GM23338 (cell line): ENCODE measurements around the gene HS3ST1. TPM values are rescaled to one million over a fixed set of nuclear protein-coding genes. Genes with fewer than 3 reads are reported as not detected.

Source experiments
- ATAC-seq: fragments of 200-7000 bp; cut with Tn5 transposase; 3 replicates; pipeline ENCODE4 v1.9.1; 2020
- DNase-seq: peaks from one replicate; pipeline ENCODE4 v3.0.0-alpha.2; 2015; ENCODE audit warnings: low spot score
- H2AFZ ChIP-seq: fragments of 200-600 bp; sonication (generic); 2 replicates; pipeline ENCODE4 v1.8.0; 2016; ENCODE audit warnings: antibody characterized with exemption, mild to moderate bottlenecking, moderate library complexity
- H3F3A ChIP-seq: fragments of 200-600 bp; sonication (generic); replicated peaks from 2 replicates; pipeline ENCODE4 v1.8.0; 2017; ENCODE audit warnings: antibody characterized with exemption, mixed run types, low read depth
- H3K27ac ChIP-seq: fragments of 200-600 bp; sonication (generic); 2 replicates; pipeline ENCODE4 v1.6.1; 2016; ENCODE audit warnings: low read depth
- H3K27me3 ChIP-seq: fragments of 200-600 bp; sonication (generic); 2 replicates; pipeline ENCODE4 v1.8.0; 2016; ENCODE audit warnings: mild to moderate bottlenecking, mixed run types, moderate library complexity; ENCODE audit not compliant: insufficient read depth
- H3K36me3 ChIP-seq: fragments of 200-600 bp; sonication (generic); 2 replicates; pipeline ENCODE4 v1.8.0; 2016; ENCODE audit warnings: mild to moderate bottlenecking; ENCODE audit not compliant: insufficient read depth
- H3K4me1 ChIP-seq: fragments of 200-600 bp; sonication (generic); 2 replicates; pipeline ENCODE4 v1.8.0; 2016; ENCODE audit warnings: mild to moderate bottlenecking, moderate library complexity; ENCODE audit not compliant: insufficient read depth
- H3K4me2 ChIP-seq: fragments of 200-600 bp; sonication (generic); 2 replicates; pipeline ENCODE4 v1.7.1; 2017; ENCODE audit warnings: mixed run types
- H3K4me3 ChIP-seq: fragments of 200-600 bp; sonication (generic); 2 replicates; pipeline ENCODE4 v1.6.1; 2016; ENCODE audit warnings: mixed run types
- H3K79me2 ChIP-seq: fragments of 200-600 bp; sonication (generic); replicated peaks from 2 replicates; pipeline ENCODE4 v1.8.0; 2017; ENCODE audit warnings: mild to moderate bottlenecking; ENCODE audit not compliant: insufficient read depth
- H3K9me2 ChIP-seq: fragments of 200-600 bp; sonication (generic); 2 replicates; pipeline ENCODE4 v1.8.0; 2017; ENCODE audit not compliant: insufficient read depth
- H4K20me1 ChIP-seq: fragments of 200-600 bp; sonication (generic); replicated peaks from 2 replicates; pipeline ENCODE4 v1.8.0; 2017; ENCODE audit warnings: mild to moderate bottlenecking; ENCODE audit not compliant: insufficient read depth
- H3K27ac Mint-ChIP-seq: 2 replicates; pipeline ENCODE4 v1.8.0; 2020; ENCODE audit warnings: inconsistent platforms, mild to moderate bottlenecking, moderate library complexity, mixed read lengths
- H3K27me3 Mint-ChIP-seq: 3 replicates; pipeline ENCODE4 v1.8.0; 2022; ENCODE audit warnings: low read depth, mild to moderate bottlenecking, moderate library complexity, mixed read lengths, inconsistent platforms; ENCODE audit not compliant: insufficient read depth, poor library complexity
- H3K36me3 Mint-ChIP-seq: 3 replicates; pipeline ENCODE4 v1.8.0; 2021; ENCODE audit warnings: low read depth, mild to moderate bottlenecking, inconsistent platforms, moderate library complexity, mixed read lengths
- H3K4me1 Mint-ChIP-seq: 3 replicates; pipeline ENCODE4 v1.8.0; 2020; ENCODE audit warnings: mild to moderate bottlenecking, inconsistent platforms, mixed read lengths
- H3K4me3 Mint-ChIP-seq: 3 replicates; pipeline ENCODE4 v1.8.0; 2021; ENCODE audit warnings: moderate library complexity, mild to moderate bottlenecking, inconsistent platforms, mixed read lengths
- H3K9me3 Mint-ChIP-seq: 3 replicates; pipeline ENCODE4 v1.8.0; 2020; ENCODE audit warnings: moderate library complexity, mild to moderate bottlenecking, inconsistent platforms, mixed read lengths
- CREB1 ChIP-seq: fragments of 250-450 bp; sonication (Bioruptor Pico); IDR thresholded peaks from 2 replicates; pipeline ENCODE4 v1.5.0; 2020; ENCODE audit warnings: low read depth, mild to moderate bottlenecking, moderate library complexity
- NANOG ChIP-seq: IDR thresholded peaks from 2 replicates; pipeline ENCODE4 v1.6.1; 2016; ENCODE audit warnings: antibody characterized with exemption, borderline replicate concordance
- STAT1 ChIP-seq: IDR thresholded peaks from one replicate; pipeline ENCODE4 v1.6.1; 2016; ENCODE audit warnings: antibody characterized with exemption; ENCODE audit not compliant: unreplicated experiment
- ZNF331 ChIP-seq: fragments of 250-450 bp; sonication (Bioruptor Pico); IDR thresholded peaks from 2 replicates; pipeline ENCODE4 v1.5.0; 2020; ENCODE audit warnings: low read depth, mild to moderate bottlenecking, moderate library complexity
- polyA plus RNA-seq: library from polyadenylated mRNA; unstranded; fragments of >200 nt; fragmentation: Nextera tagmentation; extraction: Ambion mirVana; gene quantifications from 2 replicates; pipeline ENCODE4 v1.2.1, GENCODE V29; 2016
- total RNA-seq: library from RNA; depleted of rRNA; stranded (reverse); fragments of >200 nt; shearing (Covaris generic); gene quantifications from 2 replicates; pipeline ENCODE4 v1.2.3, GENCODE V29; 2014
- TF ChIP-seq, protein P1 (sequence below), 2 experiments: fragments of 200-600 bp in 1 of 2; sonication (generic) in 1 of 2; conservative IDR thresholded peaks; 2 replicates each; pipeline versions ENCODE4 v1.5.1 to v1.6.1; 2016 to 2017; ENCODE audit warnings: antibody characterized with exemption in 2 of 2, low read depth in 2 of 2, mild to moderate bottlenecking in 2 of 2, moderate library complexity in 1 of 2
- TF ChIP-seq, protein P2 (sequence below): fragments of 250-450 bp; sonication (Bioruptor Pico); IDR thresholded peaks from 2 replicates; pipeline ENCODE4 v1.5.0; 2020; ENCODE audit warnings: mild to moderate bottlenecking, moderate library complexity
- TF ChIP-seq, protein P3 (sequence below): IDR thresholded peaks from 2 replicates; pipeline ENCODE4 v1.6.1; 2016; ENCODE audit warnings: antibody characterized with exemption

The HS3ST1 gene
- total and polyA plus RNA-seq, 2 experiments from 2014 or later: 0.94 to 1.3 TPM

DNA sequence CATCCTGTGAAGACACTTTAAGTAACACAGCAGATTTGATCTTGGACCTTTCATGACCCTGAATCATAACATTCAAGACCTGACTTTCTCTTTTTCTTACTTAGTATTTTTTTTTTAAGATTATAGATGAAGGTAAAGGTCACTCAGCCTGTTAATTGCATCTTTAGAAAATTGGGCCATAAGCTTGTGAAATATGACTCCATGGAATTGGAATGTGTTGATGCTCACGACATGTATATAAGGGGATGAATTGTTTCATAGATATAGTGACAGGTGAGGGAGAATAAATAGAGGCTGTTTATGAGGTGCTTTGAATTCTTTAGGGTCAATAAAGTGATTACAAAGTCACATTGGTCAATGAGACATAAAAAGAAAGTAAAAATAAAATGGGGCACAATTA, 27.7 kb upstream of the HS3ST1 start (continued):
- TF ChIP-seq, protein P1, sequence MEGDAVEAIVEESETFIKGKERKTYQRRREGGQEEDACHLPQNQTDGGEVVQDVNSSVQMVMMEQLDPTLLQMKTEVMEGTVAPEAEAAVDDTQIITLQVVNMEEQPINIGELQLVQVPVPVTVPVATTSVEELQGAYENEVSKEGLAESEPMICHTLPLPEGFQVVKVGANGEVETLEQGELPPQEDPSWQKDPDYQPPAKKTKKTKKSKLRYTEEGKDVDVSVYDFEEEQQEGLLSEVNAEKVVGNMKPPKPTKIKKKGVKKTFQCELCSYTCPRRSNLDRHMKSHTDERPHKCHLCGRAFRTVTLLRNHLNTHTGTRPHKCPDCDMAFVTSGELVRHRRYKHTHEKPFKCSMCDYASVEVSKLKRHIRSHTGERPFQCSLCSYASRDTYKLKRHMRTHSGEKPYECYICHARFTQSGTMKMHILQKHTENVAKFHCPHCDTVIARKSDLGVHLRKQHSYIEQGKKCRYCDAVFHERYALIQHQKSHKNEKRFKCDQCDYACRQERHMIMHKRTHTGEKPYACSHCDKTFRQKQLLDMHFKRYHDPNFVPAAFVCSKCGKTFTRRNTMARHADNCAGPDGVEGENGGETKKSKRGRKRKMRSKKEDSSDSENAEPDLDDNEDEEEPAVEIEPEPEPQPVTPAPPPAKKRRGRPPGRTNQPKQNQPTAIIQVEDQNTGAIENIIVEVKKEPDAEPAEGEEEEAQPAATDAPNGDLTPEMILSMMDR (conservative IDR thresholded peaks at IDR 0.05; ENCODE audit: low read depth in 2 of 2): no peak
- TF ChIP-seq NANOG (no peak), CREB1 (CRISPR knock-in tag) (no peak)

DNA sequence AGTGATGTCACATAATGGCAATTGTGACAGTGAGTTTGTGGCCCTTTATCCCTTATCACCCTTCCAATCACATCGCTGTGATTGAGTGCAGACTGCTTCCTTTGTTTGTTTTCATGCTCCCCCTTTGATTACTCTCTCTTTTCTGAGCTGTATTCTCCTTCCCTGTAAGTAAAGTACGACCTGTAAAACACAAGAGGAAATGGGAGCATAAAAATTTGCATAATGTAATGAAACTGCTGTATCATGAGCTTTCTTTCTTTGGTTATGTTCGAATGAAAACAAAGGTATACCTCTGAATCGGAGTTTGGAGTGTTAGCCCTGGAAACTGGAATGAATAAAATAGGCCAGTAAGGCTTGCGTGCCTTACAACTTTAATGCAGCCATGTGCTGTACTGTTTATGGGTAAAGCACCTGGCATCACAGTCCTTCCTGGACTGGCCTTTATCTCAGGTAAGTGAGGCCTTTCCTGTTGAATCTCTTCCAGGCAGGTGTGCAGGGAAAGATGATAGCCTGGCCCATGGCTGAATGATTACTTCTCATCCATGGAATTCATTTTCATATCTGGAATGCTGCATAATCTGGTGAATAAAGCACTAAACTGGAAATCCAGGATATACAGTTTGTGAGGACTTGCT, 26.6 kb upstream of the HS3ST1 start:
- DNase-seq (no peak), ATAC-seq (no peak)
- no peaks in the 10 kb centered on the region for H3K79me2 ChIP-seq
- no peaks in the 10 kb centered on the region for H4K20me1 ChIP-seq
- H3K4me2 ChIP-seq: no peak overlapping the region
- peaks cover 5% of the 10 kb centered on the region; the same call in 1 of the 3 replicates for H3K36me3 Mint-ChIP-seq
- no peak for TF ChIP-seq STAT1
- no peak for TF ChIP-seq ZNF331
- TF ChIP-seq NANOG: no peak
- TF ChIP-seq, protein P2, sequence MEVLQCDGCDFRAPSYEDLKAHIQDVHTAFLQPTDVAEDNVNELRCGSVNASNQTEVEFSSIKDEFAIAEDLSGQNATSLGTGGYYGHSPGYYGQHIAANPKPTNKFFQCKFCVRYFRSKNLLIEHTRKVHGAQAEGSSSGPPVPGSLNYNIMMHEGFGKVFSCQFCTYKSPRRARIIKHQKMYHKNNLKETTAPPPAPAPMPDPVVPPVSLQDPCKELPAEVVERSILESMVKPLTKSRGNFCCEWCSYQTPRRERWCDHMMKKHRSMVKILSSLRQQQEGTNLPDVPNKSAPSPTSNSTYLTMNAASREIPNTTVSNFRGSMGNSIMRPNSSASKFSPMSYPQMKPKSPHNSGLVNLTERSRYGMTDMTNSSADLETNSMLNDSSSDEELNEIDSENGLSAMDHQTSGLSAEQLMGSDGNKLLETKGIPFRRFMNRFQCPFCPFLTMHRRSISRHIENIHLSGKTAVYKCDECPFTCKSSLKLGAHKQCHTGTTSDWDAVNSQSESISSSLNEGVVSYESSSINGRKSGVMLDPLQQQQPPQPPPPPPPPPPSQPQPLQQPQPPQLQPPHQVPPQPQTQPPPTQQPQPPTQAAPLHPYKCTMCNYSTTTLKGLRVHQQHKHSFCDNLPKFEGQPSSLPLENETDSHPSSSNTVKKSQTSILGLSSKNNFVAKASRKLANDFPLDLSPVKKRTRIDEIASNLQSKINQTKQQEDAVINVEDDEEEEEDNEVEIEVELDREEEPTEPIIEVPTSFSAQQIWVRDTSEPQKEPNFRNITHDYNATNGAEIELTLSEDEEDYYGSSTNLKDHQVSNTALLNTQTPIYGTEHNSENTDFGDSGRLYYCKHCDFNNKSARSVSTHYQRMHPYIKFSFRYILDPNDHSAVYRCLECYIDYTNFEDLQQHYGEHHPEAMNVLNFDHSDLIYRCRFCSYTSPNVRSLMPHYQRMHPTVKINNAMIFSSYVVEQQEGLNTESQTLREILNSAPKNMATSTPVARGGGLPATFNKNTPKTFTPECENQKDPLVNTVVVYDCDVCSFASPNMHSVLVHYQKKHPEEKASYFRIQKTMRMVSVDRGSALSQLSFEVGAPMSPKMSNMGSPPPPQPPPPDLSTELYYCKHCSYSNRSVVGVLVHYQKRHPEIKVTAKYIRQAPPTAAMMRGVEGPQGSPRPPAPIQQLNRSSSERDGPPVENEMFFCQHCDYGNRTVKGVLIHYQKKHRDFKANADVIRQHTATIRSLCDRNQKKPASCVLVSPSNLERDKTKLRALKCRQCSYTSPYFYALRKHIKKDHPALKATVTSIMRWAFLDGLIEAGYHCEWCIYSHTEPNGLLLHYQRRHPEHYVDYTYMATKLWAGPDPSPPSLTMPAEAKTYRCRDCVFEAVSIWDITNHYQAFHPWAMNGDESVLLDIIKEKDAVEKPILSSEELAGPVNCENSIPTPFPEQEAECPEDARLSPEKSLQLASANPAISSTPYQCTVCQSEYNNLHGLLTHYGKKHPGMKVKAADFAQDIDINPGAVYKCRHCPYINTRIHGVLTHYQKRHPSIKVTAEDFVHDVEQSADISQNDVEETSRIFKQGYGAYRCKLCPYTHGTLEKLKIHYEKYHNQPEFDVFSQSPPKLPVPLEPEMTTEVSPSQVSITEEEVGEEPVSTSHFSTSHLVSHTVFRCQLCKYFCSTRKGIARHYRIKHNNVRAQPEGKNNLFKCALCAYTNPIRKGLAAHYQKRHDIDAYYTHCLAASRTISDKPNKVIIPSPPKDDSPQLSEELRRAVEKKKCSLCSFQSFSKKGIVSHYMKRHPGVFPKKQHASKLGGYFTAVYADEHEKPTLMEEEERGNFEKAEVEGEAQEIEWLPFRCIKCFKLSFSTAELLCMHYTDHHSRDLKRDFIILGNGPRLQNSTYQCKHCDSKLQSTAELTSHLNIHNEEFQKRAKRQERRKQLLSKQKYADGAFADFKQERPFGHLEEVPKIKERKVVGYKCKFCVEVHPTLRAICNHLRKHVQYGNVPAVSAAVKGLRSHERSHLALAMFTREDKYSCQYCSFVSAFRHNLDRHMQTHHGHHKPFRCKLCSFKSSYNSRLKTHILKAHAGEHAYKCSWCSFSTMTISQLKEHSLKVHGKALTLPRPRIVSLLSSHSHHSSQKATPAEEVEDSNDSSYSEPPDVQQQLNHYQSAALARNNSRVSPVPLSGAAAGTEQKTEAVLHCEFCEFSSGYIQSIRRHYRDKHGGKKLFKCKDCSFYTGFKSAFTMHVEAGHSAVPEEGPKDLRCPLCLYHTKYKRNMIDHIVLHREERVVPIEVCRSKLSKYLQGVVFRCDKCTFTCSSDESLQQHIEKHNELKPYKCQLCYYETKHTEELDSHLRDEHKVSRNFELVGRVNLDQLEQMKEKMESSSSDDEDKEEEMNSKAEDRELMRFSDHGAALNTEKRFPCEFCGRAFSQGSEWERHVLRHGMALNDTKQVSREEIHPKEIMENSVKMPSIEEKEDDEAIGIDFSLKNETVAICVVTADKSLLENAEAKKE (CRISPR knock-in tag): no peak
- TF ChIP-seq, protein P3, sequence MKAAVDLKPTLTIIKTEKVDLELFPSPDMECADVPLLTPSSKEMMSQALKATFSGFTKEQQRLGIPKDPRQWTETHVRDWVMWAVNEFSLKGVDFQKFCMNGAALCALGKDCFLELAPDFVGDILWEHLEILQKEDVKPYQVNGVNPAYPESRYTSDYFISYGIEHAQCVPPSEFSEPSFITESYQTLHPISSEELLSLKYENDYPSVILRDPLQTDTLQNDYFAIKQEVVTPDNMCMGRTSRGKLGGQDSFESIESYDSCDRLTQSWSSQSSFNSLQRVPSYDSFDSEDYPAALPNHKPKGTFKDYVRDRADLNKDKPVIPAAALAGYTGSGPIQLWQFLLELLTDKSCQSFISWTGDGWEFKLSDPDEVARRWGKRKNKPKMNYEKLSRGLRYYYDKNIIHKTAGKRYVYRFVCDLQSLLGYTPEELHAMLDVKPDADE: no peak
- TF ChIP-seq, protein P1 (conservative IDR thresholded peaks at IDR 0.05; ENCODE audit: low read depth in 2 of 2): no peak
- H3K9me2 ChIP-seq: peaks cover 26% of the 10 kb centered on the region
- H3K4me3 ChIP-seq: no peak overlapping the region
- H3K36me3 ChIP-seq: no peaks in the 10 kb centered on the region
- H3K27me3 ChIP-seq: no peaks in the 10 kb centered on the region
- H3K4me3 Mint-ChIP-seq: no peak overlapping the region
- no peak overlapping the region for H2AFZ ChIP-seq
- no peaks in the 10 kb centered on the region for H3K4me1 Mint-ChIP-seq
- H3K27me3 Mint-ChIP-seq: no peaks in the 10 kb centered on the region
- H3K27ac ChIP-seq: no peak overlapping the region
- peaks cover 7% of the 10 kb centered on the region for H3K9me3 Mint-ChIP-seq
- no peak overlapping the region for H3K27ac Mint-ChIP-seq
- H3K4me1 ChIP-seq: no peaks in the 10 kb centered on the region
- no peaks in the 10 kb centered on the region for H3F3A ChIP-seq
